GM18498 (cell line): ENCODE measurements around the gene PDZK1.
A peak's percentile ranks its signal among the peaks of the same experiment; 100 is the strongest.
"Not testable (repeated sequence)": the region's sequence is repeated elsewhere in the genome, so short reads cannot be mapped to it uniquely, and the experiment has no call there.

Experiments used
- ATAC-seq: cut with Tn5 transposase; IDR thresholded peaks from one replicate; pipeline ENCODE4 v1.9.1; 2021; ENCODE audit warnings: mild to moderate bottlenecking, moderate library complexity; ENCODE audit not compliant: unreplicated experiment

PDZK1 gene

DNA sequence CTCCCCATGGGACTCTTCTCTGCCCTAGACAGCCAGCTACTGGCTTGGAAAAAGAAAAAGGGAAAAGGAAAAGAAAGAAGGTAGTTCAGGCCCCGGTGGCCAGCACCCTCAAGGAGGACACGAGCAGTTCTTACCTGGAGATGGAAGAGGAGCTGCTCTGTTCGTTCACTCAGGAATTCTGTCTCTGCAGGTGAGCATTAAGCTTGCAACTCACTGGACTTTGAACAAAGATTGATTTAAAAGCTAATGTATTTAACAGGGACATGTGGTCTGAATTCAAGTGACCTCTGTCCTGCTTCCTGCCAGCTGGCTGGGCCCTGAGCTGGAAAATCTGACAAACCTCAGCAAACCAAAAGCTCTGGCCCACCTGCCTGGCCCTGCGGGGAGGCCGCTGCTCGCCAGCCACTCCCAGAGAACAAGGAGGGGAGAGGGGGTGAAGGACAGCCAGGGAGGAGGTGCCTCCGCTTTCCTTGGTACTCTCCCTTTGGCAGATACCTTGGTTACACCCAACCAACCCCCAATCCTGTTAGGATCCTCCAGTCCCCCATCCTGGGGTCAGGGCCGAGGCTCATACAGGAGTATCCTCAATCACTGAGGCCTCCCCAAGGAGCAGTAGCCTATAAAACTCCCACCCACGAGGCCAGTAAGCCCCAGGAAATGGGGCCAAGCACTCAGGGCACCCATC lies at the start of gene PDZK1:
Gene PDZK1, minus strand, starts transcription at position 186 of the 685 bp plus-strand sequence. CDS start 19,347 bp downstream, outside the sequence.
- ATAC-seq: no peak

DNA sequence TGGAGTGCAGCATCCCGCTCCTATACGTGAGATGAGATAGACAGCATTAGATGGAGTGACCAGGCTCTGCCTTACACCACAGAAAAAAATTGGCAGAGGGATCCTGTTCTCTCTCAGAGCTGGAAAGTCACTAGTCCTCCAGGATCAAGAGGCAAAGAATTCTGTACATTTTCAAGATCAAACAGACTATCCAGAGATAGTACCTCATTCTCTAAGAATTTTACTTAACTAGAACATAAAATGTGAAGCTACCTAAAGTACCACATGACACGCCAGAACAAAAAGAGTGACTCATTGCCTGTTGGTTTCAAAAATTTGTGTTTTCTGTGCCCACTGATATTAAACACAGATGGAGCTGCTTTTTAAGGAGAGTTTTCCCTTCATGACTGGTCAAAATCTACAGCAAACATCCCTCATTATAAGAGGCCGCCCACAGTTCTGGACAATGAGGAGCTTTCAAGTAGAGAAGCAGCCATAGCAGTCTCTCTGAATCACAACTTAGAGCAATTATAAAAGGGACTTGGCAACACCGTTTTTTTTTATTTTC lies 44.4 kb upstream of the PDZK1 start:
- no peak for ATAC-seq

DNA sequence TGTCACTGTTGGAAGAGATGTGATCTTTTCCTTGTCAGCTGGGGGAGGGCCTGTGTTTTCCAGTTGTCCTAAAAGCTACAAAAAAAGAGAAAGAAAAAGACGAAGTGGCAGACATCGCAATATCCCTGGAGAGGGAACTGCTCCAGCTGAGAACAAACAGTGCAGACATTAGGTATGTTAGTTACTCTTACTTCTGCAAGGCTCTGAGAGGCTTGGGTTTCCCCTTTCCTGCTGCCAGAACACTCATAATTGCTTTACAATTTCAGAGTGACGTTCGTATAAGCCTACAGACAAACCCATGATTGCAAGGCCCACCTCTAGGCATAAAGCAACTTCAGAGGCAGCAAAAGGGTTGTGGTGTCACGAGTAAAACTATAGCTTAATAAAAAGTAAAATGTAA lies 43.3 kb upstream of the PDZK1 start:
- no peak for ATAC-seq

DNA sequence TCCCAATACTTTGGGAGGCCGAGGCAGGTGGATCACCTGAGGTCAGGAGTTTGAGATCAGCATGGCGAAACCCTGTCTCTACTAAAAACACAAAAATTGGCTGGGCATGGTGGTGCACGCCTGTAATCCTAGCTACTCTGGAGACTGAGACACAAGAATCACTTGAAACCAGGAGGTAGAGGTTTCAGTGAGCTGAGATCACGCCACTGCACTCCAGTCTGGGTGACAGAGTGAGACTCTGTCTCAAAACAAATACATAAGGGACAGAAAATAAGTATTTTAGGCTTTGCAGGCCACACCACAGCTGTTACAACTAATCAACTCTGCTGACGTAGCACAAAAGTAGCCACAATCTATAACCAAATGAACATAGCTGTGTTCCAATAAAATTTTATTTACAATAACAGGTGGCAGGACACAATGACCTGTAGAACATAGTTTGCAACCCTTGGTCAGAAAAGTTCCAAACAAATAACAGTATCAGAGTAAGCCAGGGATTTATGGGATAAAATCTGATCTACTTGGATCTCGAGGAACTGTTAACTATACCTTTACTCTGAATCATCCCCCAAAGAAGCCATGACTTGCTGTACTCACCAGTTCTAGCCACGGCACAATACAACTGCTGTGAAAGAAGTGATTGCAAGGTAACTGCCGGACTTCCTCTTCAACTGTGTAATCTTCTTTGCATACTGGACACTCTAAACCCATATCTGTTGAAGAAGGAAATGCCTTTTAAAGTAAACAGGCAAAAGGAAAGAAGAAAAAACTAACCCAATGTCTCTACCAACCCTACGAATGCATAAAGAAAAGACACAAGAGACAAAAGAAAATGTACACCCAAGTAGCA lies 40.5 kb upstream of the PDZK1 start:
- no peak for ATAC-seq

DNA sequence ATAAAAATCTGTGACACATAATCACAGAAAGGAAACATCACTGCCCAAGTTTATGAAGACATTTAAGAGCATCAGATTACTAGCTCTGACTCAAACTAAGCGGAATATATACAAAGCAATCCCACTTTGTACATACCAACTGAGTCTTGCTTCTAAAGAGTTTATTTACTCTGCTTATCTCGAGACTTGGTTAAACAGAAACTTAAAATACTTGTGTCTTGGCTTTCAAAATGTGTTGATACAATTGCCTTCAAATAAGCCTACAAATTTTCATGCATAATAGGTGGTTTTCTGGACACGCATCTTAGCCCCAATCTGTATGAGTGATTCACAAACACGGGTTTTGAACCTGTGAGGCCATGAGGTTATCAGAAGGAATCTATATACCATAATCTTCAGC lies 33.1 kb upstream of the PDZK1 start:
- no peak for ATAC-seq

DNA sequence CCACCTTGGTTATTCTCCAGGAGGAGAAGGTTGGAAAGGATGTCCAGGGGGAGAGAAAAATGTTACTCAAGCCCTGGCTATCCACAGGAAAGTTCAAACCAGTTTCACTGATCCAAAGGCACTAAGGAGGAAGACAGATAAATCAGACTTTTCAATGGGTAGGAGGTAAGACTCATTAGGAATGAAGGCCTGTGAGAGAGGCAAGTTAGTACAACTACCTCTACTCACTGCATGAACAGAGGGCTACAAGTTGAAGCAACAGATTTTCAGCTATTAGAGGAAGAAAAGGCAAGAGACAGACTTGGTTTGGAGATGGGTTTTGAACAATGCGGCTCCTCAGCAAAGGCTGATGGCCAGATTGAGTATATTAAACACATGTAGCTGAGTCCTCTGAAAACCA lies 29.0 kb upstream of the PDZK1 start:
- no peak for ATAC-seq

DNA sequence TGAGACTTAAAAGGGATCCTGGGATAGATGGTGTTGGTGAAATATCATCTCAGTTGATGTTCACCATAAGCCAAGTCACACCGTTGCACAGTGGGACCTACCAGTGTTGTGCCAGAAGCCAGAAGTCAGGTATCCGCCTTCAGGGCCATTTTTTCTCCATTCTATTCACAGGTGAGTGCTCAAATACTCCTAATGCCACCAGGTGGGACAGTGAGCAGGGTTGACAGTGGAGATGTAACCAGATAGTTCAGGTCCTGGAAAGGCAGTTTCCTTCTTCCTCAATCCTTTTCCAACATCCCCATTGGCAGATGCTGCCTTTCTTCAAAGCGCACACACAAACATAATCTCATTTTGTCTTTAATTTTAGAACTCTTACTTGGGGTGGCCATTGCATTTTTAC lies 23.7 kb upstream of the PDZK1 start:
- ATAC-seq: no peak

DNA sequence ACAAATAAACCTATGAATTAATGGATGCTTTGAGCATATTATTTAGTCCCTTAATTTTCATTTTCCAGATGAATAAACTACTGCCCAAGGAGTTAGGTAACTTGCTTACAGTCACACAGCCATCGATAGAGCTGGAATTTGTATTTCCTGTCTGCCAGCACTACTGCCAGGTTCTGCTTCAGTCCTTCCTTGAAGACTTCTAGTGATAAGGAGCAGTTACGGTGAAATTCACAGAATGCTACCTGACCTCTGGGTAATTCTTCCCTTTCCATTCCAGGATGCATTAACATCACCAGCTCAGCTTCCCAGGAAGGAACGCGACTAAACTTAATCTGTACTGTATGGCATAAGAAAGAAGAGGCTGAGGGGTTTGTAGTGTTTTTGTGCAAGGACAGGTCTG lies 23.3 kb upstream of the PDZK1 start:
- ATAC-seq: no peak

DNA sequence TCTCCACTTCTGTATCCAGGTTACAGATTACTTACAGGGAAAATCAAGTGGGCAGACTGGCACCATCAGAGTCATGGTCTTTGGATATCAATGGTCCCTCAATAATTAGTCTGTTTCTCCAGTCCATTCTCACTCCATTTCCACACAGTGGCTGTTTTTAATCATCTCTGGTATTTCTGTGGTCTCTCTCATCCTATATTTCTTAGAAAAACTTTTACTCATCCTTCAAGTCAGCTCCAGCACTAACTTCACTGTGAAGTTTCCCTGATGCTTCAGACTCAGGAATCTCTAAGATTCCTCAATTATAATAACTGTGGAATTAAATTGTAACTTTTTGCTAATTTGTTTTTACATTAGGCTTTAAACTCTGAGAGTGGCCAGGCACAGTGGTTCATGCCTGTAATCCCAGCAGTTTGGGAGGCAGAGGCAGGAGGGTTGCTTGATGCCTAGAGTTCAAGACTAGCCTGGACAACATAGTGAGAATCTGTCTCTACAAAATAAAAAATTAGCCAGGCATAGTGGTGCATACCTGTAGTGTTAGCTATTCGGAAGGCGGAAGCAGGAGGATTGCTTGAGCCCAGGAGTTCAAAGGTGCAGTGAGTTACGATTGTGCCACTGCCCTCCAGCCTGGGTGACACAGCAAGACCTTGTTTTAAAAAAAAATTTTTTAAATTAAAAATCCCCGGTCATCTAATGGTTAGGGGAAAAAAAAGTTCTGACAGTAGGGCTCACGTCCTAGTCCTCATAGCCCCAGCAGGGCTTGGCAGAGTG lies 22.7 kb upstream of the PDZK1 start:
- no peak for ATAC-seq

DNA sequence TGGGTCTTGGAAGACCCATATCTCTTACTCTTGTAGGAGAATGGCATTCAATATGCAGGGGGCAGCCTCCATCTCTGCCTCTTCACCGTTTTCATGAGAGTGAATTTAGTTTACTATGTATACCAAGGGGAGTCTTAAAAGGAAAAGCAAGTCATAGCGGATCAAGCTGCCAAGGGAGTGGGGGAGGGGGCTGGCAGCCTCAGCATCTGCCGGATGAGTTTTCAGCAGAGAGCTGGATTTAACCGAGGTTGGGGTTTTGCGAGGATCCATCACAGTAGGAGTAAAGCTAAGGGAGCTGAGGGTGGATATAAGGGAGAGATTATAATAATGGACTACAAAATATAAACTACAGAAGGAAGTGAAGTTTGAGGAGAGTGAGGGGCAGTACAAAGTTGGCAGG lies 22.0 kb upstream of the PDZK1 start:
- no peak for ATAC-seq

DNA sequence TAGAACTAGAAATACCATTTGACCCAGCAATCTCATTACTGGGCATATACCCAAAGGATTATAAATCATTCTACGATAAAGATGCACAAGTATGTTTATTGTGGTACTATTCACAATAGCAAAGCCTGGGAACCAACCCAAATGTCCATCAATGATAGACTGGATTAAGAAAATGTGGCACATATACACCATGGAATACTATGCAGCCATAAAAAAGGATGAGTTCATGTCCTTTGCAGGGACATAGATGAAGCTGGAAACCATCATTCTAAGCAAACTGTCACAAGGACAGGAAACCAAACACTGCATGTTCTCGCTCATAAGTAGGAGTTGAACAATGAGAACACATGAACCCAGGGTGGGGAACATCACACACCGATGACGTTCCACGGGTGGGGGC lies 19.0 kb upstream of the PDZK1 start:
- ATAC-seq: not testable (repeated sequence)

DNA sequence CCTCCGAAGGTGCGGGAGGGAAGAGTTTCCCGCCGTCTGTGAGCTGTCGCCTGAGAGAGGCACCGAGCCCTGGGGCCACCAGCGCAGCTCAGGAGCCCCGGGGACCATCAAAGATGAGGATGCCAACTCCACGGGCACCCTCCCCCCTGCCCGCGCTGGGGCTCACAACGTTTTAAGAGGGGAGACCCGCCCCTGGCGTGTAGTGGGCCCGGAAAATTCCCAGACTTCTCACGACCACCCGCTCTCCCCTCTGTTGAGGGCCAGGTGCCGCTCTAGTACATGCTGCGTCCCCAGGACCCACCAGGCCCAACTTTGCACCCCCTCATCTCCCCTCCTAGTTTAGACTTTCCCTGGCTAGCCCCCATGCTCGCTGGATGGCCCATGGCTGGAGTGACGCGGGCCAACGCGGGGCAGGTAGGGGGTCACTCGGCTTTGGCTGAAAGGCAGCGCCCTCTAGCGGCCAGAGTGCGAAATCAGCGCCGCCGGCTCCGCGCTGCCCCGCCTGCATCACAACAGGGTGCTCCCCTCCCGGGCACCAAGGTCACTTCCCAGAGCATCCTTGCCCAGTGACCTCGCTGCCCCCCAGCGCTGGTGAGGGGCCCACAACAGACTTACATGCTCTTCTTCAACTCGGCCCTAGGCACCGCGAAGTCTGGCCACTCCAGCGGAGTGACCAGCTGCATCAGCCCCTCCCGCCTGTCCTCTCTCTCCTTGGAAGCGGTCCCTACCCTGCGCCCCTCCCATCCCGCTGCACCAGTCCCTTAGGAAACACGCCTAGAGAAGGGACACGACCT lies 13.9 kb upstream of the PDZK1 start:
- peak; percentile 62 for ATAC-seq

DNA sequence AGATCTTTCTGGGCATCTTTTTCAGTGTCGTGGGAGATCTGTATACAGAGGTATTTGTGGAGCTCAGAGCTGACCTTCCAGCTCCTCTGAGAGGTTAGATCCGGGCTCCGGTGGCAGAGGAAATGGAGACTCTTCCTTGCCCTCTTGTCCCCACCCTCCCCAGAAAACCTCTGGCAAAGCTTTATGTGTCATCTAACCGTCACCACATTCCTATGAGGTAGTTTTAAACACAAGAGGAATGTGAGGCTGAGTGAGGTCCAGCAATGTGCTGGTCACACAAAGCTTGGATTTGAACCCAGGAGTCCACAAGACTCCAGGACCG lies 13.3 kb upstream of the PDZK1 start:
- ATAC-seq: no peak

DNA sequence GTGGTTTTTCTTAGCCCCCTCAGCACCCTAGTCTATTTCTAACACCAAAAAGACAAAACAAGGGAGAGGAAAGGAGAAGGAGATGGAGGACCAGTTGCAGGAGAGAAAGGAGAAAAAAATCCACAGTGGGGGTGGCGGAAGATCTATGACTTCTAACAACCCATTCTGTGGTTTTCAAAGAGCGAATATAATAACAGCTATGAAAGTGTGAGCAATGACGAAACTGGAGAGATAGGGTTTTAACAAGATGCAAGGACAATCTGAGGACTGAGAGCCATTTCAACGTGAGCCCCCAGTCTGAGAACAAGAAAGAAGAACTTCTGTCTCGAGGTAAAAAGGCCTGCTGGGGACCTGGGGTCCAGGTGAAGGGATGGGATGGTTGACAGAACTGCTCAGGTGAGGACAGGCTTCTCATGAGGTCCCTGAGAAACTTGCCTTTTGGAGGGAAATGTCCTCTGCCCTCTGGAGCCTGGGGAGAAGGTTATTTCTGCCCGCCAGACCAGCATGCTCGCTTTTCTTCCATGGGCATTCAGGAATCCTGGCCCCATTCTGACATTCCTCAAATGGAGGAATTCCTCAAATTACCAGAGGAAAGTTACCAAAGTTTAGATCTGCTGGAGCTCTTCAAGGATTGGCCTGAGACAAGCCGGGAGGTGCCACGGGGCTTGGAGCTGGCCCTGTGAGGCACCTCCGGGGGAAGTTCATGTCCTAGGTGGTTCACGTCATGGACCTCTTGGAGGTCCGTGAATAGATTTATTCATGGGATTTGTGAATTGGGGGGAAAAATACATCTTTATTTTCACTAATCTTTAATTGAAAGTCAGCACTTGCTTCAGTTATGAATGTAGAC lies 12.3 kb upstream of the PDZK1 start, which contains the start of gene CD160:
Gene CD160, plus strand, starts transcription at position 270 of the 850 bp plus-strand sequence. CDS start 8,829 bp downstream, outside the sequence.
- no peak for ATAC-seq

DNA sequence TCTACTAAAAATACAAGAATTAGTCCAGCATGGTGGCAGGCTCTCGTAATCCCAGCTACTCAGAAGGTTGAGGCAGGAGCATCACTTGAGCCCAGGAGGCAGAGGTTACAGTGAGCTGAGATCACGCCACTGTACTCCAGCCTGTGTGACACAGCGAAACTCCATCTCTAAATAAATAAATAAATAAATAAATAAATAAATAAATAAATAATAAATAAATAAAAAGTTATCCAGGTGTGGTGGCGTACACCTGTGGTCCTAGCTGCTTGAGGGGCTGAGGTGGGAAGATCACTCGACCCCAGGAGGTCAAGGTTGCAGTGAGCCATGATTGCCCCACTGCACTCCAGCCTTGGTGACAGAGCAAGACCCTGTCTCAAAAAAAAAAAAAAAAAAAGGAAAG lies 11.3 kb upstream of the PDZK1 start:
- ATAC-seq: not testable (repeated sequence)

DNA sequence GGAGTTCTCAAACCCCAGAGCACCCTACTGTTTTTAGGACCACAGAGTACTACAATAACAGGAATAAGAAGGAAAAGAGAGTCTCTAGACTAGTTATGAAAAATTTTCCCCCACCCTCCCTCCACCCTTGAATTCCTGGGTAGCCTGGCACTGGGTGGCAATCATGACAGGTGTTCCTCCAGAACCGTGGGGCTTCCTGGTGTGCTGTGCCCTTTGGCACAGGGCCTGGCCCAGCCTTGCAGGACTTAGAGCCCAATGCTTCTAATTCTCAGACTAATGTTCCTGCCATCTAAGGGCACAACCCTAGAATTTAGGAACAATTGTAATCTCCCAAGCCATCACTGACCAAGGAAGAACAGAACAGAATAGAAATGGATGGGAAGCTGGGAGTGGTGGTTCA lies 10.7 kb upstream of the PDZK1 start:
- no peak for ATAC-seq

DNA sequence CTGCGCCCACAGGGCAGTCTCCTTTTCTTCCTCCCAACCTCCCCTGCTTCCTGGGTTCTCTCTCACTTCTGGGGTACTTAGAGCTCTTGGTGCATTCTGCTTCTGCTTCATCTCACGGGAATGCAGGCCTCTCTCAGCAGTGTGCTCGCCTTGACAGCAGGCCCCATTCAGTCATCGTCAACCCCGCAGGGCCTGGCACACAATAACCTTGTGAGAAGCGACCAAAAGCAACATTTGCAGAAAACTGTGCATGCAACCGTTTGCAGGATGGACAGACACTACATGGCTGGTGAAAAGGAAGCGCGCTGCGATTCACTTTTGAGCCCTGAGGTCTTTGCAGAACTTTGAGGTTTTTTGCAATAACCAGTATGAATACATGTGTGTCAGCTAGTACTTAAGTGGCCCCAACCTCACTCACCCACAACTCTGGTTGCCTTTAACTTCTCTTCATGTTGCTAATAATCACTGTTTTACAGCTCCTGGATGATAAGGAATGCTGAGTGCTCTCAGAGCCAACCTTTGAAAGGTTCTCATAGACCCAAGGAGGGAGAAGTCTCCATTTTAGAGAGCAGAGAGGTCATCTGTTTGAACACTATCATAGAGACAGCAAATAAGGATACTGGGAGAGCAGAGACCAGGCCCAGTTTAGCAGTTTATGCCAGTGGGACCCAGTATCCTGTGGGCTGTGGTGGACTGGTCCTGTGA lies 9.6 kb upstream of the PDZK1 start:
- no peak for ATAC-seq

DNA sequence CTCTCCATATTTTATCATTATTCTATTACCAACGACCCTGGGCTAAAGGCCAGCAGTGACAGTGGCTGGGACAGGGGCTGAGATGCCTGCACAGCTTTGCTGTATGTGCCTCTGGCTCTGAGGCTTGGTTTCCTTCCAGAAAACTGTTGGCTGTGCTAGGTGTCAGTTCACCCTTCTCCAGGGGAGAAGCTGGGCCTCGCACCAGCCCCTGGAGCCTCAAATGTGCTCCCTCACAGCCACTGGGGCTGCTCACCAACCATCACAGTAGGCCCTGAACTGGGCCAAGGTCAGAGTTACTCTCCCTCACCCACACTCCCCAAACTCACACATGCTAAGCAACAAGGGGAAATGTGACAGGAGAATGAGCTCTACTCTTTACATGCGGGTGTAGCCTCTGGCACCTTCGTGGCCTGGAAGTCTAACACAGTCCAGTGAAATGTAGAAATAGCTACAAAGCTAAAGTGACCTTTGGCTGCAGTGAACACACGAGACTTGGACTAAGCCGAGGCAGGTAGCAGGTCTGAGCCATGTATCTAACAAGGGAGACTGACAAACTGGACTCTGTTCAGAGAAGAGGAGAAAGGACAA lies 7.5 kb upstream of the PDZK1 start:
- ATAC-seq: no peak

DNA sequence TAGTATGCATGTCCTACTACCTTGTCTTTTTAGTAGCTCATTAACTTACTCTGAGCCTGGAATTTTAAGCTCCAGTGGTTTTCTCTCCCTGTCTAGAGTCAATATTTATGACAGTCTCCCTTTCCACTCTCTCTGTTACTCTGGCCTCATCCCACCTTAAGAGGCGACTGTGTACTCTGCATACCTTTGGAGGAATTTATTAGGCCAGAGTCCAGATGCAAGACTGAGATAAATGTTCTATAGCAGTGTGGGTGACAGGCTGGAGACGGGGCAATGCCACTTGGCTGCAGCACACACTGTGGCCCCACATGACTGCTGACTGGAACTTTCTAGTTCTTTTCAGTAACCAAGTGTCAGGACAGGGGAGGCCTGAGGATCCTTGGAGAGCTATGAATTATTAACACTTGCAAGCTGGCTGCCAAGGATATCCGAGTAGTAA lies 4.1 kb upstream of the PDZK1 start:
- no peak for ATAC-seq
